SHP77 treated with DMSO at 0.1 percent for 48 hours (cell line): Measurements from ENCODE around the gene ZBTB47.
A peak's percentile ranks its signal among the peaks of the same experiment; 100 is the strongest.

Source experiments
- DNase-seq: peaks from one replicate; lab custom pipeline; 2025; lab: John Stamatoyannopoulos, UW

ZBTB47 gene

DNA sequence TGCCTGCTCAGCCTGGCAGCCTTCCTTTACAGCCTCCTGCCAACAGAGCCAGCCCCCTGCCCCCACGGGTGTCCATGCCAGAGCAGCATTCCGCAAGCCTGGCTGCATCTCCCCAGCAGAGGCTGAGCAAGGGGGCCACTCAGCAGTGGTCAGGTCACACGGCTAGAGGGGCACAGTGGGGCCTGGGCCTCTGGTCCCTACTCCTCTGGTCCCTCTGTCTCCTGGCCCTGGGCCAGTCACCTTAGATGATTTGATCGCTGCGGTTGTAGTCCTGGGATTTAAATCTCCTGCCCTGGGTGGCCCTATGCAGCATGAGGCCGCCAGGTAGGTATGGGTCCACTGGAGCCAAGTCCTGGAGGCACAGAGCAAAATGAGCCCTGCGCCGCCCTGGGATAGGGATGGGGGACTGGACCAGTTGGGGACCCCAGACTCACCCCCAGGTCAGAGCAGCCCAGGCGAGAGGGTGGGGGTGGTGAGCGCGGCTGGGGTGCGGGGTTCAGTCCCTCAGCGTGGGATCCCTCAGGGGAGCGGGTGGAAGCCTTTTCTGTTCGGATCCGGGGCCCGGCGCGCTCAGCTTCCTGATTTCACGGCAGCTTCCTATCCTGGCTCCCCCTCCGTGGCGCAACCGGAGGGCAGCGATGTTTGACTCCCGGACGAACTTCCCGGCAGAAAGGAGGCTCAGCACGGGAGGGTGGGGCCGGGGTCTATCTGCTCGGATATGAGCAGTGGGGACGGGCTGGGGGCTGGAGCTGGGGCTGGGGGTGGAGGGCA is at the start of gene ZBTB47:
TSS of gene ZBTB47 (plus strand) at position 138 of the 771 bp plus-strand sequence. CDS start 4,659 bp downstream, outside the sequence.
- DNase-seq, result no peak

DNA sequence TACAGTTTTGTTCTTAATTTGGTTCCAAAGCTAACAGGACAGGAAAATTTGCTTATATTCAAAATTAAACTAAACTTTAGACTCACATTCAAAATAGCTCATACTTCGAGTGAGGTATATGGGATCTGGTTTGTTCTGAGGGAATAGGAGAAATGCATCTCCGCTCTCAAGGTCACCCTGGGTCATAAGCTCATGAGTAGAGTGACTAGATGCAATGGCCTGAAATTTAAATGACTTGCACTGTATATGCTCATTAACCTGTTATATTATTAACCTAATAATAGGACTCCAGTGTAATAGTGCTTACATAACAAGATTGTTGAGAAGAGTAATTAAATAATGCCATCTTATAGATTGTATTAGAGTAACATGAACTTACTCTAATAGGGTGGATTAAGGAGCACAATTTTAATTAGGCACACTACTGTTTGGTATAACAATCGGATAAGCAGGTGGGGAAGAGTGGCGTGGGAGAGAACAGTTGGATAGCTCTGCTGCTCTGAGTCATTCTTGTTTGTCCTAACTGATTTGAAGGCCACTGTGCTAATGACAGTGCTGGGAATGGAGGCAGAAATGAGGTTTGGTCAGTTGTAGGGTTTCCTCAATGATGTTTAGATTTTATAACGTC is 47.8 kb upstream of the ZBTB47 start:
- DNase-seq, result peak; percentile 30

DNA sequence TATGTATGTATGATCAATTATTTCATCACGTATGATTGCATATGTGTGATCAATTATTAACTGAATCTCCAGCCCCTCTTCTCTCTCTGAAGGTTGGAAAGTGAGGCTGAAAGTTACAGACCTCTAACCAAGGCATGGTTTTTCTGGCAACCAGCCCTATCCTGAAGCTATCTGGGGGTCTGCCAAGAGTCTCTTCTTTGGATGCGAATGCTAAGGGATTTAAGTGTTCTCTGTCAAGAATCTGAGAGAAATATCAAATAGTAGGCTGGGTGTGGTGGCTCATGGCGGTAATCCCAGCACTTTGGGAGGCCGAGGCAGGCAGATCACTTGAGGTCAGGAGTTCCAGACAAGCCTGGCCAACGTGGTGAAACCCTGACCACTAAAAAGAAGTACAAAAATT is 44.9 kb upstream of the ZBTB47 start:
- DNase-seq, result no peak

DNA sequence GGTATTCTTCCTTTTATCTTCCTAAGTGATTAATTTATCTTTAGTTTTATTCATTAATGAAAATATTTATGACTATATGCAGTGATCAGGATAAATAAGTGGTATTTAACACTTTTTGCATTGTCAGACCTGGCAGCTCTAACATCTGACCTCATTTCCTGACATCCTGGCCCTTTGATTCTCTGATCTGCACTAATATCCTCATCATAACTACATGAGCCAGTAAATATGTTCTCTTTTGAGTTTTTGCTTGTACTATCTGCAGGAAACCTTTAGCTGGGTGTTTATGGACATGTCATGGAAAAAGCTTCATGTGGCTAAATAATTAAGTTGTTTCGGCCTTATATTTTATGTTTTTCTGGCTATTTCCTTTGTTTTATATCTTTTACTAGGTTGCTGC is 42.5 kb upstream of the ZBTB47 start:
- DNase-seq, result no peak

- DNase-seq, result no peak
Measured at GRCh38 chr3:42612217-42612616, 41.3 kb upstream of the ZBTB47 start.

GRCh38 chr3:42612928-42613327 is 40.6 kb upstream of the ZBTB47 start:
- DNase-seq, result no peak

GRCh38 chr3:42613462-42613861 is 40.0 kb upstream of the ZBTB47 start:
- DNase-seq, result no peak

DNA sequence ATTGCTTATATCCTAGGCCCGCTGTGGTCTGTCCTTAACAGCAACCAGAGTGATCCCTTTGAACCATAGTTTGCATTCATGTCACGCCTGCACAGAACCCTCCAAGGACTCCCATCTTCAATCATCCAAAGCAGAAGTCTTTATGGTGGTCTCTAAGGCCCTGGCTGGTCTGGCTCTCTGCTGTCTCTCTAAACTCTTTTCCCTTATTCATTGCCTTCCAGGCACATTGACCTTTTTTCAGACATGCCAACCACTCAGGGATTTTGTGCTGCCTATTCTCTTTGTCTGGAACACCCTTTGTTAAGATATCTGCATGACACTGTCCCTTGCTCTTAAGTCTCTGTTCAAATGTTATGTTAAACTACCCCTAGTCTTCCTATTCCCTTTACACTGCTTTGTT is 21.9 kb upstream of the ZBTB47 start:
- no peak for DNase-seq

- DNase-seq, result no peak
Measured at GRCh38 chr3:42632146-42632545, 21.4 kb upstream of the ZBTB47 start.

- DNase-seq, result no peak
Measured at GRCh38 chr3:42633544-42633943, 20.0 kb upstream of the ZBTB47 start.

DNA sequence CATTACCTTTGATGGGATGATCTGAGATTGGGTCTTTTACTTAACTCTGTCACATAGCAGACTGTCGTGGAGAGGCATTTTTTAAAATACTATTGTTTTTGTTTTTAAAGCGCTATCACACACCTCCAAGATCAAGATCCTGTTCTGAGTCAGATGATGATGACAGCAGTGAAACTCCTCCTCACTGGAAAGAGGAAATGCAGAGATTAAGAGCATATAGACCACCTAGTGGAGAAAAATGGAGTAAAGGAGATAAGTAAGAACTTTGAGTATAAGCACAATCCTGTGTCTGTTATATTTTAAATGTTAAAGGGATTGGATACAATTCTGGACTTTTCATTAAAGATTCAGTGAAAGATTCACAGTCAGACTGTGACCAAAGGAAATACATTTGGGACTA is 18.4 kb upstream of the ZBTB47 start:
- DNase-seq, result no peak

DNA sequence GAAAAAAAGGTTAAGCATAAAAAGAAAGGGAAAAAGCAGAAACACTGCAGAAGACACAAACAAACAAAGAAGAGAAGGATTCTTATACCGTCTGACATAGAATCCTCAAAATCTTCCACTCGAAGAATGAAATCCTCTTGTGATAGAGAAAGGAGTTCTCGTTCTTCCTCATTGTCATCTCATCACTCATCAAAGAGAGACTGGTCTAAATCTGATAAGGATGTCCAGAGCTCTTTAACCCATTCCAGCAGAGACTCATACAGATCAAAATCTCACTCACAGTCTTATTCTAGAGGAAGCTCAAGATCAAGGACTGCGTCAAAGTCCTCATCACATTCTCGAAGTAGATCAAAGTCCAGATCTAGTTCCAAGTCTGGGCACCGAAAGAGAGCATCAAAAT is 16.5 kb upstream of the ZBTB47 start:
- no peak for DNase-seq

- no peak for DNase-seq
Measured at GRCh38 chr3:42638339-42638842, 15.1 kb upstream of the ZBTB47 start.

DNA sequence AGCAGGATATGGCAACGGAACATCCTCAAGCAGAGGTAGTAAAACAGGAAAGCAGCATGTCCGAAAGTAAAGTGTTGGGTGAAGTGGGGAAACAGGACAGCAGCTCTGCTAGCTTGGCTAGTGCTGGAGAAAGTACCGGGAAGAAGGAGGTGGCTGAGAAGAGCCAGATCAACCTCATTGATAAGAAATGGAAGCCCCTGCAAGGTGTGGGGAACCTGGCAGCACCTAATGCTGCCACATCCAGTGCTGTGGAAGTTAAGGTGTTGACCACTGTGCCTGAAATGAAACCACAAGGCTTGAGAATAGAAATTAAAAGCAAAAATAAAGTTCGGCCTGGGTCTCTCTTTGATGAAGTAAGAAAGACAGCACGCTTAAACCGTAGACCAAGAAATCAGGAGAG is 14.3 kb upstream of the ZBTB47 start:
- no peak for DNase-seq

DNA sequence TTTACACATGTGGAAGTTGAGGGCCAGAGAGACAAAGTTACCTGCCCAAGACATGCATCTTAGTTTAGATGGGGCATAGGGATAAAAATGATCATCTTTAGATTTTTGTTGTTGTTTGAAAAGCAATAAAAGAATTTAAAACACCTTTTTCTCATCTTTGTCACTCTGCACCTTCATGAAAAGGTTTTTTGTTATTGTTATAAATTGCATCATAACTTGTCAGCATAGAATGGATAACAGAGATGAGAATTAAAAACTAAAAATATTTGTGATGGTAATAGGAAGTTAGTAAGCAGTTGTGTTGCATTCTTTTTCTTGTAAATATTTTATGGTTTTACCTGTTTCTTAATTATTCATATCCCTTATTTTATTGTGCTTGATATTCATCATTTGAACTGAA is 13.4 kb upstream of the ZBTB47 start:
- DNase-seq, result no peak

GRCh38 chr3:42640771-42641370 is 12.6 kb upstream of the ZBTB47 start:
- DNase-seq, result no peak

DNA sequence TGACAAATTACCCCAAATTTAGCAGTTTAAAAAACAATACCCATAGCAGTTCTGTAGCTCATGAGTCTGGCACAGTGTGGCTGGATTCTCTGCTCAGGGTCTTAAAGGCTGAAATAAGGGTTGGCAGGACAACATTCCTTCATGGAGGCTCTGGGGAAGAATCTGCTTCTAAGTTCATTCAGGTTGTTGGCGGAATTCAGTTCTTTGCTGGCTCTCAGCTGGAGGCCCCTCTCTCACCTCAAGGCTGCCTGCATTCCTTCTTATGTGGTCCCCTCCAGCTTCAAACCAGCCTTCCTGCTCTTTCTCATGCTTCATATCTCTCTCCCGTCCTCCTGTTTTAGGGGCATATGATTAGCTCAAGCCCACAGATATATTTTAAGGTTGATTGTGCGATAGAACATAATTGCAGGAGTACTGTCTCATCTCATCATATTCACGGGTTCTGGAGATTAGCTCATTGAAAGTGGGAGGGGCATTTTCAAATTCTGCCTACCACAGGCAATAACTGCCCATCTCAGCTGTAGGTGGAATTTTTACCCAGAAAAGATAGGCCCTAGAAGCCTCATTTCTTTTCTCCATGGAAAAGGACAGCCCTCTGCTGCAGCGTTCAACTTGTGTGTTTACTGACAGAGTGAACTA is 5.6 kb upstream of the ZBTB47 start:
- DNase-seq, result no peak

DNA sequence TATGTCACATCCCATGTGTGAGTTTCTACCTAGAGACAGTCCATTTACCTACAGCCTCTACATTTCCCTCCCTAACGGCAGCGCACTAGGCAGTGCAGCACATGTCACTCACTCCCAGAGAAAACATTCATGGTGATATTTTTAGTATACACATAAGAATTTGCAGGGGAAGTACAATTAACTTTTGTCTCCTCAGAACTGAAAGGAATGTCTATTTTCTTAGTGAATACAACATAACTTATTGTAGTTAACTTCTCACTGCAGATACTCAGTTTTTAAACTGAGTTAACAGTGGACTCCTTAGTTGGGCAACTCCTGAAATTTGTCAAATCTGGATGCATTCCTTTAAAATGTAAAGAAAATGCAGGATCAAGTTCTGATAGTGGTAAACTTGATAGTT is 4.5 kb upstream of the ZBTB47 start:
- no peak for DNase-seq

GRCh38 chr3:42649783-42650182 is 3.7 kb upstream of the ZBTB47 start:
- DNase-seq, result no peak

DNA sequence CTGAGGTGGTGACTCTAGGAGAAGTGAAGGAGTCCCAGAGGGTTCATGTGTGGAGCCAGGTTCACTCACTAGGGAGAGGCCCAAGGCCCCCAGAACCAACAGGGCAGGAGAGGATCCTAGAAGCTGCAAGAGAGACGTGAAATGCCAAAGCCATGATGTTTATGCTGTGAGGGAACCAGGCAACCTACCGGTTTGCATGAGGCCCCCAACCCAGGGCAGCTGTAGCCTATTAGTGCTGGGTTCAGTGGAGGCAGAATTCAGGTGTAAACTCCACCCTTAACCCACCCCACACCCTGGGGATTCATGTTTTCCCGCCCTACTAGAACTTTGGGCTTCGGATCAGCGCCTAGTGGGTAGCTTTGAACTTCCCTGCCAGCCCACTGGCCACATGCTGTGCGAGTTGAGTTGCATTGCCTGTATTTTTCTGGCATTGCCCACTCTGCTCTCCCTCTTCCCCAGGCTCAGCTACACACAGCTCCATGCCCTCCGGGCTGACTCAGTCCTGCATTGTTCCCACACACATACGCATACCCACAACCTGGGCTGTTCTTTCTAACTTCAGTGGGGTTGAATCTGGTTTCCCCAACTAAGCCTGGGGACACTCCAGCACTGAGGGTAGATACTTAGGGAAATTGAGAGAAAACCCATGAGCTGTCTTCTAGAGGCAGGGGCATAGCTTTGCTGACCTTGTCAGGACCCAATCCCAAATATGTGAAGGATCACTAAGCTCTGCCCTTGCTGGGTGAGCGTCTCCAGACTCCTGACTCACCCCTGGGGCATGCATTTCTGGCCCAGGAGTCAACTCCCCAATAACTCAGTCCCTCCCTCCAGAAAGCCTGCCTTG is 2.0 kb upstream of the ZBTB47 start:
- DNase-seq, result no peak

- no peak for DNase-seq
Measured at GRCh38 chr3:42652251-42652610, 1.3 kb upstream of the ZBTB47 start.
